ENCODE results near the gene KRTAP12-3. TPM values are rescaled to one million over a fixed set of nuclear protein-coding genes. Genes with fewer than 3 reads are reported as not detected.

Gene KRTAP12-3
- total RNA-seq, 1 donor from 2014 or later: not detected

GRCh38 chr21:44653656-44654575, 3.8 kb upstream of the KRTAP12-3 start:
- no peaks in the 10 kb centered on the region for H3K4me1 ChIP-seq (ENCODE audit: insufficient read depth, low read length)
- H3K9me3 ChIP-seq (ENCODE audit: insufficient read depth, low read depth, low read length): peaks cover 6% of the 10 kb centered on the region
- H3K9ac ChIP-seq (ENCODE audit: low read length): no peak overlapping the region
- no peaks in the 10 kb centered on the region for H4K20me1 ChIP-seq (ENCODE audit: insufficient read depth, low read length)
- Mint-ChIP-seq H3K9me3 (ENCODE audit: unreplicated experiment) (peaks cover 30% of the 10 kb centered on the region), H3K4me1 (ENCODE audit: low read depth, unreplicated experiment) (peaks cover 2% of the 10 kb centered on the region), H3K27me3 (ENCODE audit: low read depth, unreplicated experiment) (peaks cover 39% of the 10 kb centered on the region), H3K36me3 (ENCODE audit: low read depth, unreplicated experiment) (peaks cover 2% of the 10 kb centered on the region), H3K4me3 (ENCODE audit: unreplicated experiment) (no peak overlapping the region), H3K27ac (ENCODE audit: unreplicated experiment) (no peak overlapping the region)
- no peaks in the 10 kb centered on the region for H3K79me2 ChIP-seq (ENCODE audit: insufficient read depth, low read length)
- TF ChIP-seq CTCF (IDR thresholded peaks at IDR 0.05; ENCODE audit: insufficient read depth, low read depth, low read length) (no peak), EZH2 (IDR thresholded peaks at IDR 0.05; ENCODE audit: insufficient read depth, low read length) (no peak)
- H3K36me3 ChIP-seq (ENCODE audit: insufficient read depth, low read length): no peaks in the 10 kb centered on the region
- FAIRE-seq (no peak), DNase-seq (ENCODE audit: low read depth) (no peak)
- no peak overlapping the region for H3K4me3 ChIP-seq (ENCODE audit: insufficient read depth, low read depth, low read length)
- H2AFZ ChIP-seq (ENCODE audit: low read depth, low read length): no peak overlapping the region
- H3K4me2 ChIP-seq (ENCODE audit: low read length): no peak overlapping the region
- no peak overlapping the region for H3K27ac ChIP-seq (ENCODE audit: low read depth, low read length)
- H3K27me3 ChIP-seq (ENCODE audit: insufficient read depth, low read length): no peaks in the 10 kb centered on the region

GRCh38 chr21:44654576-44655175, 3.1 kb upstream of the KRTAP12-3 start, which contains the start of gene KRTAP12-4:
Gene KRTAP12-4, minus strand, starts transcription at chr21:44654659. Its CDS starts 45 bp downstream, at chr21:44654614.
- H3K27ac Mint-ChIP-seq (ENCODE audit: unreplicated experiment): no peak within 1 kb of the TSS
- H3K79me2 ChIP-seq (ENCODE audit: insufficient read depth, low read length): no peaks in the 10 kb centered on the region
- no peak for FAIRE-seq

More at GRCh38 chr21:44654576-44655175, 3.1 kb upstream of the KRTAP12-3 start, which contains the start of gene KRTAP12-4:
- Histone ChIP-seq H3K4me1 (ENCODE audit: insufficient read depth, low read length) (no peaks in the 10 kb centered on the region), H4K20me1 (ENCODE audit: insufficient read depth, low read length) (no peaks in the 10 kb centered on the region), H3K27ac (ENCODE audit: low read depth, low read length) (no peak within 1 kb of the TSS), H3K9me3 (ENCODE audit: insufficient read depth, low read depth, low read length) (peaks cover 6% of the 10 kb centered on the region), H3K9ac (ENCODE audit: low read length) (no peak within 1 kb of the TSS), H3K36me3 (ENCODE audit: insufficient read depth, low read length) (no peaks in the 10 kb centered on the region), H3K27me3 (ENCODE audit: insufficient read depth, low read length) (no peaks in the 10 kb centered on the region), H3K4me3 (ENCODE audit: insufficient read depth, low read depth, low read length) (no peak within 1 kb of the TSS), H2AFZ (ENCODE audit: low read depth, low read length) (no peak within 1 kb of the TSS), H3K4me2 (ENCODE audit: low read length) (no peak within 1 kb of the TSS)
- H3K27me3 Mint-ChIP-seq (ENCODE audit: low read depth, unreplicated experiment): peaks cover 39% of the 10 kb centered on the region
- peaks cover 7% of the 10 kb centered on the region for H3K4me1 Mint-ChIP-seq (ENCODE audit: low read depth, unreplicated experiment)
- H3K36me3 Mint-ChIP-seq (ENCODE audit: low read depth, unreplicated experiment): peaks cover 2% of the 10 kb centered on the region
- DNase-seq (ENCODE audit: low read depth): no peak
- peaks cover 30% of the 10 kb centered on the region for H3K9me3 Mint-ChIP-seq (ENCODE audit: unreplicated experiment)
- no peak within 1 kb of the TSS for H3K4me3 Mint-ChIP-seq (ENCODE audit: unreplicated experiment)
- TF ChIP-seq EZH2 (IDR thresholded peaks at IDR 0.05; ENCODE audit: insufficient read depth, low read length): no peak
- TF ChIP-seq CTCF (IDR thresholded peaks at IDR 0.05; ENCODE audit: insufficient read depth, low read depth, low read length): no peak

Data from astrocyte (in vitro differentiated cells and primary cell).